Cardiac fibroblast (primary cell): ENCODE results near the gene OR56A3.

Experiments used
- DNase-seq, 2 donors: peaks; one replicate each; pipeline versions ENCODE4 v3.0.0 to v3.0.0-alpha.2; 2010; ENCODE audit warnings: low read depth in 2 of 2
- H3K4me3 ChIP-seq, 2 donors: replicated peaks in 1 of 2; 1 replicate in 1 of 2; 2 replicates in 1 of 2; pipeline ENCODE4 v1.5.1; 2011; ENCODE audit warnings: low read depth in 2 of 2, low read length in 2 of 2, mild to moderate bottlenecking in 2 of 2, moderate library complexity in 1 of 2
- CTCF ChIP-seq: IDR thresholded peaks from one replicate; pipeline ENCODE4 v1.5.1; 2011; ENCODE audit warnings: low read depth, mild to moderate bottlenecking, low read length, inconsistent platforms

The OR56A3 gene

GRCh38 chr11:5928271-5928670, 13.8 kb upstream of the OR56A3 start:
- no peak for TF ChIP-seq CTCF
- H3K4me3 ChIP-seq: no peak overlapping the region
- DNase-seq: no peak

- TF ChIP-seq CTCF: no peak
- H3K4me3 ChIP-seq: no peak overlapping the region
- no peak for DNase-seq
These were observed 13.2 kb upstream of the OR56A3 start for GRCh38 chr11:5928811-5929210.

- H3K4me3 ChIP-seq: no peak overlapping the region
- no peak for DNase-seq
- no peak for TF ChIP-seq CTCF
These were observed 12.3 kb upstream of the OR56A3 start for GRCh38 chr11:5929571-5930368.

- TF ChIP-seq CTCF: no peak
- no peak for DNase-seq
- no peak overlapping the region for H3K4me3 ChIP-seq
These were observed 11.4 kb upstream of the OR56A3 start for GRCh38 chr11:5930614-5931013.

GRCh38 chr11:5931061-5931460, 11.0 kb upstream of the OR56A3 start:
- H3K4me3 ChIP-seq: no peak overlapping the region
- DNase-seq: no peak
- no peak for TF ChIP-seq CTCF

- no peak overlapping the region for H3K4me3 ChIP-seq
- no peak for TF ChIP-seq CTCF
- DNase-seq: no peak
These were observed 9.4 kb upstream of the OR56A3 start for GRCh38 chr11:5932671-5933070.

- H3K4me3 ChIP-seq: no peak overlapping the region
- no peak for DNase-seq
- no peak for TF ChIP-seq CTCF
These were observed 8.9 kb upstream of the OR56A3 start for GRCh38 chr11:5933116-5933515.
